Measurements from ENCODE around the gene TBC1D32.
A peak's percentile ranks its signal among the peaks of the same experiment; 100 is the strongest.
"Not testable (repeated sequence)": the region's sequence is repeated elsewhere in the genome, so short reads cannot be mapped to it uniquely, and the experiment has no call there.

Gene TBC1D32

GRCh38 chr6:121055572-121056163, 278.6 kb downstream of the TBC1D32 start:
- TF ChIP-seq CTCF (IDR thresholded peaks at IDR 0.05; ENCODE audit: low read depth, low read length, missing control alignments), result peak; percentile 72
- no peak for DNase-seq (ENCODE audit: low read depth)
- no peak overlapping the region for H3K4me3 ChIP-seq (ENCODE audit: low read depth, low read length)

- DNase-seq (ENCODE audit: low read depth); H3K4me3 ChIP-seq (ENCODE audit: low read depth, low read length): not testable (repeated sequence)
Observed at GRCh38 chr6:121048593-121048992, 285.7 kb downstream of the TBC1D32 start.

GRCh38 chr6:121044905-121045304, 289.4 kb downstream of the TBC1D32 start:
- DNase-seq (ENCODE audit: low read depth); H3K4me3 ChIP-seq (ENCODE audit: low read depth, low read length): not testable (repeated sequence)
- TF ChIP-seq CTCF (IDR thresholded peaks at IDR 0.05; ENCODE audit: low read depth, low read length, missing control alignments), result peak; percentile 11

- DNase-seq (ENCODE audit: low read depth); H3K4me3 ChIP-seq (ENCODE audit: low read depth, low read length): not testable (repeated sequence)
Observed at GRCh38 chr6:121043706-121044105, 290.6 kb downstream of the TBC1D32 start.

- DNase-seq (ENCODE audit: low read depth); H3K4me3 ChIP-seq (ENCODE audit: low read depth, low read length): not testable (repeated sequence)
Observed at GRCh38 chr6:121043211-121043610, 291.1 kb downstream of the TBC1D32 start.

GRCh38 chr6:121042766-121043165, 291.5 kb downstream of the TBC1D32 start:
- no peak overlapping the region for H3K4me3 ChIP-seq (ENCODE audit: low read depth, low read length)
- no peak for DNase-seq (ENCODE audit: low read depth)

GRCh38 chr6:121040831-121041230, 293.4 kb downstream of the TBC1D32 start:
- no peak overlapping the region for H3K4me3 ChIP-seq (ENCODE audit: low read depth, low read length)
- no peak for DNase-seq (ENCODE audit: low read depth)
- TF ChIP-seq CTCF (IDR thresholded peaks at IDR 0.05; ENCODE audit: low read depth, low read length, missing control alignments), result no peak

More at GRCh38 chr6:121042766-121043165, 291.5 kb downstream of the TBC1D32 start:
- no peak for TF ChIP-seq CTCF (IDR thresholded peaks at IDR 0.05; ENCODE audit: low read depth, low read length, missing control alignments)

- TF ChIP-seq CTCF (IDR thresholded peaks at IDR 0.05; ENCODE audit: low read depth, low read length, missing control alignments), result no peak
- H3K4me3 ChIP-seq (ENCODE audit: low read depth, low read length), result no peak overlapping the region
- DNase-seq (ENCODE audit: low read depth), result no peak
Observed at GRCh38 chr6:121033091-121033490, 301.2 kb downstream of the TBC1D32 start.

Measured in GM12864 (cell line).